Measurements from ENCODE around the gene ACSF2. TPM values are rescaled to one million over a fixed set of nuclear protein-coding genes. Genes with fewer than 3 reads are reported as not detected.

Gene ACSF2
- polyA plus RNA-seq, 1 donor (not counting 4 experiments of a cell fraction or from before 2014, with no cell fraction given): 71.9 TPM

- H3K9me3 ChIP-seq (ENCODE audit: control insufficient read depth, low read depth, low read length): no peaks in the 10 kb centered on the region
- H3K9me1 ChIP-seq (ENCODE audit: control insufficient read depth, extremely low read depth, insufficient read depth, low read length): no peaks in the 10 kb centered on the region
- H2AFZ ChIP-seq (ENCODE audit: control insufficient read depth, low read length): no peak overlapping the region
- peaks cover 16% of the 10 kb centered on the region for H3K79me2 ChIP-seq (ENCODE audit: control insufficient read depth, insufficient read depth, low read length)
- H3K27ac ChIP-seq (ENCODE audit: control insufficient read depth, insufficient read depth, low read length): no peak overlapping the region
- TF ChIP-seq CTCF (optimal IDR thresholded peaks at IDR 0.05 in 1 of 3, IDR thresholded peaks at IDR 0.05 in 1 of 3, conservative IDR thresholded peaks at IDR 0.05 in 1 of 3; ENCODE audit: extremely low read depth in 1 of 3, insufficient read depth in 2 of 3, low read length in 3 of 3): no peak
- TF ChIP-seq EZH2 (IDR thresholded peaks at IDR 0.05; ENCODE audit: low read length): no peak
- DNase-seq (ENCODE audit: low read depth, low spot score) (no peak), FAIRE-seq (no peak)
- H3K4me2 ChIP-seq (ENCODE audit: control insufficient read depth, extremely low read depth, insufficient read depth, low read depth, low read length): no peak overlapping the region
- H4K20me1 ChIP-seq (ENCODE audit: control insufficient read depth, extremely low read depth, insufficient read depth, low read length): no peaks in the 10 kb centered on the region
- dilution Hi-C loops (cut with MboI; ENCODE audit: extremely low pct_ligation_motif_present, low sequenced_read_pairs): no loop called here
- no peak overlapping the region for H3K9ac ChIP-seq (ENCODE audit: control insufficient read depth, extremely low read depth, insufficient read depth, low read length)
- H3K4me3 ChIP-seq (ENCODE audit: control insufficient read depth in 2 of 3, extremely low read depth in 1 of 3, insufficient read depth in 2 of 3, low read depth in 1 of 3, low read length in 3 of 3): no peak overlapping the region
- peaks cover 6 to 26% of the 10 kb centered on the region in 2 experiments for H3K36me3 ChIP-seq (ENCODE audit: control insufficient read depth in 2 of 2, extremely low read depth in 1 of 2, insufficient read depth in 2 of 2, low read length in 2 of 2)
- no peaks in the 10 kb centered on the region for H3K27me3 ChIP-seq (ENCODE audit: control insufficient read depth, extremely low read depth, insufficient read depth, low read length)
- H3K4me1 ChIP-seq (ENCODE audit: control insufficient read depth, extremely low read depth, insufficient read depth, low read length): peaks cover 31% of the 10 kb centered on the region
Measured at GRCh38 chr17:50482110-50482509, 56.1 kb downstream of the ACSF2 start.

DNA sequence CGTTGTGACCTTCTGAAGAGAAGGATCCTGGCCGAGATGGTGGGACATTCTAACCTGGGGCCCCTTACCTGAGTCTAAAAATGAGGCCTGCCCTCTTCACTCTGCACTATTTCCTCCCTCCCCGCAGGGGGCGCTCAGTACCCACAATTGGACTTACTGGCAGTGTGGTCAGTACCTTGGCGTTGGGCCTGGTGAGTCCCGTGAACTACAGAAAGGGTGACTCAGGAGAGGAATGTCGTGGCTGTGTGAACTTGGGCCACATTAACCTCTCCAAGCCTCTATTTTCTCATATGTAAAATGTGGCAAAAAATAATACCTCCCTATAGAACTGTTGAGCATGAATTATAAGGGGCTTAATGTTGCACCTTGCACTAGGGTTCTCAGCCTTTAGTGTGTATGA is 56.5 kb downstream of the ACSF2 start:
- Histone ChIP-seq H3K27ac (ENCODE audit: control insufficient read depth, insufficient read depth, low read length) (peak overlapping the region; percentile 16), H3K4me1 (ENCODE audit: control insufficient read depth, extremely low read depth, insufficient read depth, low read length) (peaks cover 36% of the 10 kb centered on the region), H3K9me1 (ENCODE audit: control insufficient read depth, extremely low read depth, insufficient read depth, low read length) (no peaks in the 10 kb centered on the region), H2AFZ (ENCODE audit: control insufficient read depth, low read length) (no peak overlapping the region), H3K79me2 (ENCODE audit: control insufficient read depth, insufficient read depth, low read length) (peaks cover 16% of the 10 kb centered on the region), H3K9ac (ENCODE audit: control insufficient read depth, extremely low read depth, insufficient read depth, low read length) (no peak overlapping the region), H3K36me3 (ENCODE audit: control insufficient read depth in 2 of 2, extremely low read depth in 1 of 2, insufficient read depth in 2 of 2, low read length in 2 of 2) (peaks cover 6 to 26% of the 10 kb centered on the region in 2 experiments), H3K27me3 (ENCODE audit: control insufficient read depth, extremely low read depth, insufficient read depth, low read length) (no peaks in the 10 kb centered on the region), H3K4me2 (ENCODE audit: control insufficient read depth, extremely low read depth, insufficient read depth, low read depth, low read length) (peak overlapping the region; percentile 9), H3K9me3 (ENCODE audit: control insufficient read depth, low read depth, low read length) (no peaks in the 10 kb centered on the region), H4K20me1 (ENCODE audit: control insufficient read depth, extremely low read depth, insufficient read depth, low read length) (no peaks in the 10 kb centered on the region), H3K4me3 (ENCODE audit: control insufficient read depth in 2 of 3, extremely low read depth in 1 of 3, insufficient read depth in 2 of 3, low read depth in 1 of 3, low read length in 3 of 3) (no peak overlapping the region)
- DNase-seq (ENCODE audit: low read depth, low spot score): peak; percentile 60
- dilution Hi-C loops (cut with MboI; ENCODE audit: extremely low pct_ligation_motif_present, low sequenced_read_pairs): no loop called here
- TF ChIP-seq CTCF (optimal IDR thresholded peaks at IDR 0.05 in 1 of 3, IDR thresholded peaks at IDR 0.05 in 1 of 3, conservative IDR thresholded peaks at IDR 0.05 in 1 of 3; ENCODE audit: extremely low read depth in 1 of 3, insufficient read depth in 2 of 3, low read length in 3 of 3) (peak; percentile 87 to 99 (median 95)), EZH2 (IDR thresholded peaks at IDR 0.05; ENCODE audit: low read length) (no peak)
- FAIRE-seq: peak; percentile 61
